ENCODE data around the gene TAS2R14. TPM values are rescaled to one million over a fixed set of nuclear protein-coding genes. Genes with fewer than 3 reads are reported as not detected.

TAS2R14 gene
- total and polyA plus RNA-seq, 2 of the 13 experiments (the other 11 are each of a cell fraction or from before 2014, with no cell fraction given) = 1.1 to 2.3 TPM

GRCh38 chr12:10891937-10892336 is 47.1 kb downstream of the TAS2R14 start (continued):
- TF ChIP-seq ZFP82 (CRISPR knock-in tag; IDR thresholded peaks at IDR 0.05; ENCODE audit: borderline replicate concordance) (no peak), XBP1 (CRISPR knock-in tag; IDR thresholded peaks at IDR 0.05) (no peak), ZNF574 (CRISPR knock-in tag; IDR thresholded peaks at IDR 0.05) (peak; percentile 85), SMARCE1 (IDR thresholded peaks at IDR 0.05; ENCODE audit: borderline replicate concordance) (no peak), NFYC (CRISPR knock-in tag; IDR thresholded peaks at IDR 0.05) (0 out of 2 replicates have a peak, but pooled peaks have one; percentile 39), TRAFD1 (CRISPR knock-in tag; IDR thresholded peaks at IDR 0.05; ENCODE audit: borderline replicate concordance) (no peak), ZNF850 (CRISPR knock-in tag; conservative IDR thresholded peaks at IDR 0.05) (no peak), ZNF784 (CRISPR knock-in tag; IDR thresholded peaks at IDR 0.05; ENCODE audit: borderline replicate concordance) (peak; percentile 86; the same call in 1 of the 2 replicates), RELA (CRISPR knock-in tag; IDR thresholded peaks at IDR 0.05) (no peak), GZF1 (CRISPR knock-in tag; IDR thresholded peaks at IDR 0.05) (no peak), CEBPG (CRISPR knock-in tag; IDR thresholded peaks at IDR 0.05) (peak; percentile 90), FOXM1 (CRISPR knock-in tag; IDR thresholded peaks at IDR 0.05) (no peak), SNAPC4 (CRISPR knock-in tag; IDR thresholded peaks at IDR 0.05) (no peak), CSRNP2 (CRISPR knock-in tag; conservative IDR thresholded peaks at IDR 0.05; ENCODE audit: low read depth) (no peak), KLF13 (CRISPR knock-in tag; IDR thresholded peaks at IDR 0.05) (no peak), CCAR2 (optimal IDR thresholded peaks at IDR 0.05; ENCODE audit: low read depth, low read length) (no peak), ZNF639 (CRISPR knock-in tag; conservative IDR thresholded peaks at IDR 0.05) (peak; percentile 75; the same call in 1 of the 2 replicates)
